K562 (cell line): ENCODE measurements around the gene SYPL2. TPM values are rescaled to one million over a fixed set of nuclear protein-coding genes. Genes with fewer than 3 reads are reported as not detected.

Source experiments
- ATF7 ChIP-seq: fragments of 450-650 bp; IDR thresholded peaks from 2 replicates; pipeline ENCODE4 v1.7.1; 2014; ENCODE audit warnings: mild to moderate bottlenecking, moderate library complexity
- BCOR ChIP-seq: fragments of 450-650 bp; IDR thresholded peaks from 2 replicates; pipeline ENCODE4 v1.6.1; 2016
- CHCHD3 ChIP-seq: fragments of 250-450 bp; sonication (Bioruptor Pico); IDR thresholded peaks from 2 replicates; pipeline ENCODE4 v2.1.2; 2022; ENCODE audit warnings: mild to moderate bottlenecking
- CREB3L1 ChIP-seq: fragments of 450-650 bp; IDR thresholded peaks from 2 replicates; pipeline ENCODE4 v1.6.1; 2014; ENCODE audit warnings: low read depth, mild to moderate bottlenecking, moderate library complexity, borderline replicate concordance
- CREBBP ChIP-seq: IDR thresholded peaks from one replicate; pipeline ENCODE4 v1.6.1; 2012; ENCODE audit warnings: low read depth, mild to moderate bottlenecking, control low read depth, inconsistent platforms, low read length
- EP300 ChIP-seq: IDR thresholded peaks from 2 replicates; pipeline ENCODE4 v1.6.1; 2012; ENCODE audit warnings: low read length, improper control_type of control experiment
- JUND ChIP-seq, 2 experiments: IDR thresholded peaks; 2 replicates in 1 of 2; 3 replicates in 1 of 2; pipeline ENCODE4 v1.6.1; 2011; ENCODE audit warnings: borderline replicate concordance in 2 of 2, low read depth in 2 of 2, low read length in 2 of 2, improper control_type of control experiment in 1 of 2, missing biosample characterization in 1 of 2, missing genetic modification characterization in 1 of 2, missing genetic modification reagents in 1 of 2
- KAT2B ChIP-seq: IDR thresholded peaks from one replicate; pipeline ENCODE4 v1.6.1; 2012; ENCODE audit warnings: low read depth, mild to moderate bottlenecking, control low read depth, inconsistent platforms, low read length, moderate library complexity
- MBD1 ChIP-seq: fragments of 250-450 bp; sonication (Bioruptor Pico); IDR thresholded peaks from 2 replicates; pipeline ENCODE4 v1.8.0; 2022; ENCODE audit warnings: inconsistent platforms
- PATZ1 ChIP-seq: fragments of 250-450 bp; sonication (Bioruptor Pico); IDR thresholded peaks from 2 replicates; pipeline ENCODE4 v1.5.0; 2020; ENCODE audit warnings: mild to moderate bottlenecking, borderline replicate concordance
- SMARCA4 ChIP-seq: fragments of 450-650 bp; IDR thresholded peaks from 2 replicates; pipeline ENCODE4 v1.6.1; 2016
- STAG1 ChIP-seq: sonication (generic); formaldehyde crosslinking; IDR thresholded peaks from 2 replicates; pipeline ENCODE4 v1.5.0; 2020; ENCODE audit warnings: missing genetic modification reagents, borderline replicate concordance
- ZBTB8A ChIP-seq: fragments of 450-650 bp; IDR thresholded peaks from 2 replicates; pipeline ENCODE4 v1.6.1; 2018; ENCODE audit warnings: mild to moderate bottlenecking, moderate library complexity; ENCODE audit not compliant: partially characterized antibody
- ZNF175 ChIP-seq: fragments of 200-800 bp; sonication (Bioruptor generic); IDR thresholded peaks from 2 replicates; pipeline ENCODE4 v1.6.1; 2016; ENCODE audit warnings: low read depth, mild to moderate bottlenecking, missing genetic modification characterization, missing compliant biosample characterization
- ZNF592 ChIP-seq: fragments of 450-650 bp; IDR thresholded peaks from 2 replicates; pipeline ENCODE4 v1.6.1; 2017; ENCODE audit warnings: antibody characterized with exemption, mild to moderate bottlenecking
- polyA plus RNA-seq, 8 experiments: library from polyadenylated mRNA; depleted of rRNA in 4 of 8; stranded (reverse) in 5 of 8; unstranded in 3 of 8; fragments of >200 nt; fragmentation: Nextera tagmentation in 2 of 8; fragmentation: Illumina TruSeq in 1 of 8; extraction: Ambion mirVana in 2 of 8; extraction: Trizol in 1 of 8; gene quantifications; 2 replicates each; pipeline versions ENCODE4 v1.2.1 to v1.2.3, GENCODE V29; 2011 to 2014; ENCODE audit warnings: inconsistent platforms in 1 of 8, missing spikeins in 1 of 8
- total RNA-seq, 7 experiments: library from RNA; depleted of rRNA in 6 of 7; stranded (reverse); fragments of >200 nt in 6 of 7; fragmentation: Illumina TruSeq in 2 of 7; extraction: Trizol in 2 of 7; gene quantifications; 2 replicates each; pipeline versions ENCODE4 v1.2.1 to v1.2.3, GENCODE V29; 2011 to 2021; ENCODE audit warnings: low replicate concordance in 1 of 7
- TF ChIP-seq, protein P1 (sequence below): fragments of 450-650 bp; IDR thresholded peaks from 2 replicates; pipeline ENCODE4 v1.6.1; 2016

Gene SYPL2
- total and polyA plus RNA-seq, 9 of the 15 experiments (the other 6 are each of a cell fraction or from before 2014, with no cell fraction given) = 0.03 to 0.20 (median 0.07) TPM; not detected in 2

- TF ChIP-seq ZNF592 = peak; percentile 57
- 0 out of 2 replicates have a peak, but pooled peaks have one; percentile 54 for TF ChIP-seq SMARCA4
- peak; percentile 86; the same call in 1 of the 2 replicates for TF ChIP-seq CREB3L1
- TF ChIP-seq KAT2B = no peak
- TF ChIP-seq EP300 = no peak
- peak; percentile 72; the same call in 1 of the 2 replicates for TF ChIP-seq ATF7
- TF ChIP-seq MBD1 (CRISPR knock-in tag) = no peak
- no peak for TF ChIP-seq BCOR
- TF ChIP-seq CHCHD3 (CRISPR knock-in tag) = no peak
- TF ChIP-seq, protein P1, sequence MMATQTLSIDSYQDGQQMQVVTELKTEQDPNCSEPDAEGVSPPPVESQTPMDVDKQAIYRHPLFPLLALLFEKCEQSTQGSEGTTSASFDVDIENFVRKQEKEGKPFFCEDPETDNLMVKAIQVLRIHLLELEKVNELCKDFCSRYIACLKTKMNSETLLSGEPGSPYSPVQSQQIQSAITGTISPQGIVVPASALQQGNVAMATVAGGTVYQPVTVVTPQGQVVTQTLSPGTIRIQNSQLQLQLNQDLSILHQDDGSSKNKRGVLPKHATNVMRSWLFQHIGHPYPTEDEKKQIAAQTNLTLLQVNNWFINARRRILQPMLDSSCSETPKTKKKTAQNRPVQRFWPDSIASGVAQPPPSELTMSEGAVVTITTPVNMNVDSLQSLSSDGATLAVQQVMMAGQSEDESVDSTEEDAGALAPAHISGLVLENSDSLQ = peak; percentile 52
- no peak for TF ChIP-seq CREBBP
- no peak for TF ChIP-seq JUND (IDR thresholded peaks at IDR 0.05; ENCODE audit: borderline replicate concordance, low read depth, low read length)
- TF ChIP-seq JUND (tag; IDR thresholded peaks at IDR 0.05; ENCODE audit: borderline replicate concordance, low read depth, low read length) = no peak; the same call in 2 of the 3 replicates
- TF ChIP-seq ZBTB8A = no peak
- no peak for TF ChIP-seq STAG1
- TF ChIP-seq PATZ1 (CRISPR knock-in tag) = no peak
- TF ChIP-seq ZNF175 = no peak
Observed at GRCh38 chr1:109426281-109427170, 39.8 kb upstream of the SYPL2 start, which contains the start of gene PSMA5 (continued).
